Nephron progenitor cell (in vitro differentiated cells): ENCODE measurements around the gene VWC2L.

Experiments used
- DNase-seq: peaks from one replicate; pipeline ENCODE4 v3.0.0; 2021
- H3K27ac Mint-ChIP-seq: 2 replicates; pipeline ENCODE4 v1.8.0; 2021; ENCODE audit warnings: mild to moderate bottlenecking, moderate library complexity, mixed read lengths
- H3K27me3 Mint-ChIP-seq: 2 replicates; pipeline ENCODE4 v1.8.0; 2021; ENCODE audit warnings: mild to moderate bottlenecking, low read depth, mixed read lengths; ENCODE audit not compliant: poor library complexity
- H3K36me3 Mint-ChIP-seq: 2 replicates; pipeline ENCODE4 v1.8.0; 2021; ENCODE audit warnings: low read depth, mixed read lengths
- H3K4me1 Mint-ChIP-seq: 2 replicates; pipeline ENCODE4 v1.8.0; 2021; ENCODE audit warnings: mixed read lengths
- H3K4me3 Mint-ChIP-seq: 2 replicates; pipeline ENCODE4 v1.8.0; 2021; ENCODE audit warnings: mild to moderate bottlenecking, moderate library complexity, mixed read lengths
- H3K9me3 Mint-ChIP-seq: 2 replicates; pipeline ENCODE4 v1.8.0; 2021; ENCODE audit warnings: mild to moderate bottlenecking, moderate library complexity, mixed read lengths
- CTCF ChIP-seq: fragments of 200-600 bp; sonication (generic); IDR thresholded peaks from 2 replicates; pipeline ENCODE4 v1.5.0; 2021; ENCODE audit warnings: antibody characterized with exemption

The VWC2L gene

GRCh38 chr2:214542866-214543265 is 132.0 kb downstream of the VWC2L start:
- TF ChIP-seq CTCF, result no peak
- Mint-ChIP-seq H3K9me3 (no peaks in the 10 kb centered on the region), H3K4me3 (no peak overlapping the region), H3K27ac (no peak overlapping the region), H3K27me3 (no peaks in the 10 kb centered on the region), H3K4me1 (no peaks in the 10 kb centered on the region), H3K36me3 (no peaks in the 10 kb centered on the region)
- no peak for DNase-seq

- no peak for DNase-seq
- H3K4me3 Mint-ChIP-seq, result no peak overlapping the region
- no peak overlapping the region for H3K27ac Mint-ChIP-seq
- H3K9me3 Mint-ChIP-seq, result no peaks in the 10 kb centered on the region
- H3K4me1 Mint-ChIP-seq, result no peaks in the 10 kb centered on the region
- no peak for TF ChIP-seq CTCF
- H3K36me3 Mint-ChIP-seq, result no peaks in the 10 kb centered on the region
- no peaks in the 10 kb centered on the region for H3K27me3 Mint-ChIP-seq
These were observed 132.6 kb downstream of the VWC2L start for GRCh38 chr2:214543386-214543955.

- no peak overlapping the region for H3K4me3 Mint-ChIP-seq
- TF ChIP-seq CTCF, result no peak
- no peaks in the 10 kb centered on the region for H3K27me3 Mint-ChIP-seq
- no peak overlapping the region for H3K27ac Mint-ChIP-seq
- DNase-seq, result no peak
- H3K4me1 Mint-ChIP-seq, result no peaks in the 10 kb centered on the region
- no peaks in the 10 kb centered on the region for H3K36me3 Mint-ChIP-seq
- H3K9me3 Mint-ChIP-seq, result no peaks in the 10 kb centered on the region
These were observed 135.2 kb downstream of the VWC2L start for GRCh38 chr2:214545898-214546542.

- no peak overlapping the region for H3K27ac Mint-ChIP-seq
- H3K27me3 Mint-ChIP-seq, result no peaks in the 10 kb centered on the region
- no peak for DNase-seq
- TF ChIP-seq CTCF, result no peak
- no peaks in the 10 kb centered on the region for H3K4me1 Mint-ChIP-seq
- H3K36me3 Mint-ChIP-seq, result no peaks in the 10 kb centered on the region
- no peak overlapping the region for H3K4me3 Mint-ChIP-seq
- no peaks in the 10 kb centered on the region for H3K9me3 Mint-ChIP-seq
These were observed 137.1 kb downstream of the VWC2L start for GRCh38 chr2:214547931-214548330.

- Mint-ChIP-seq H3K4me1 (no peaks in the 10 kb centered on the region), H3K9me3 (no peaks in the 10 kb centered on the region), H3K27ac (no peak overlapping the region), H3K4me3 (no peak overlapping the region), H3K27me3 (no peaks in the 10 kb centered on the region), H3K36me3 (no peaks in the 10 kb centered on the region)
- no peak for DNase-seq
- TF ChIP-seq CTCF, result no peak
These were observed 139.1 kb downstream of the VWC2L start for GRCh38 chr2:214549946-214550345.

GRCh38 chr2:214550786-214551185 is 139.9 kb downstream of the VWC2L start:
- TF ChIP-seq CTCF, result no peak
- H3K9me3 Mint-ChIP-seq, result no peaks in the 10 kb centered on the region
- no peaks in the 10 kb centered on the region for H3K36me3 Mint-ChIP-seq
- no peaks in the 10 kb centered on the region for H3K4me1 Mint-ChIP-seq
- DNase-seq, result no peak
- no peaks in the 10 kb centered on the region for H3K27me3 Mint-ChIP-seq
- no peak overlapping the region for H3K4me3 Mint-ChIP-seq
- H3K27ac Mint-ChIP-seq, result no peak overlapping the region
